Sigmoid colon (tissue), 4 donors: ENCODE data around the gene STAP1.

Experiments
- CTCF ChIP-seq, 4 experiments: fragments of 450-650 bp in 3 of 4; fragments of 200-600 bp in 1 of 4; IDR thresholded peaks; one replicate each; pipeline ENCODE4 v1.5.1; 2016 to 2019; ENCODE audit warnings: antibody characterized with exemption in 4 of 4, mild to moderate bottlenecking in 3 of 4, moderate library complexity in 2 of 4
- EP300 ChIP-seq, 4 donors: sonication (generic); formaldehyde crosslinking; IDR thresholded peaks; one replicate each; pipeline ENCODE4 v1.6.1; 2017; ENCODE audit warnings: antibody characterized with exemption in 4 of 4
- POLR2A ChIP-seq, 2 donors: fragments of 450-650 bp; IDR thresholded peaks; one replicate each; pipeline ENCODE4 v1.6.1; 2016; ENCODE audit warnings: antibody characterized with exemption in 2 of 2, mild to moderate bottlenecking in 2 of 2, moderate library complexity in 2 of 2
- POLR2AphosphoS5 ChIP-seq, 4 donors: sonication (generic); formaldehyde crosslinking; IDR thresholded peaks; one replicate each; pipeline ENCODE4 v1.6.1; 2017; ENCODE audit warnings: antibody characterized with exemption in 4 of 4

- TF ChIP-seq POLR2AphosphoS5 (IDR thresholded peaks at IDR 0.05) (no peak), CTCF (IDR thresholded peaks at IDR 0.05) (no peak), POLR2A (IDR thresholded peaks at IDR 0.05) (no peak), EP300 (IDR thresholded peaks at IDR 0.05) (no peak)
These were observed 35.5 kb upstream of the STAP1 start for GRCh38 chr4:67522851-67523671.
